ENCODE measurements around the gene PIK3IP1.

DNA sequence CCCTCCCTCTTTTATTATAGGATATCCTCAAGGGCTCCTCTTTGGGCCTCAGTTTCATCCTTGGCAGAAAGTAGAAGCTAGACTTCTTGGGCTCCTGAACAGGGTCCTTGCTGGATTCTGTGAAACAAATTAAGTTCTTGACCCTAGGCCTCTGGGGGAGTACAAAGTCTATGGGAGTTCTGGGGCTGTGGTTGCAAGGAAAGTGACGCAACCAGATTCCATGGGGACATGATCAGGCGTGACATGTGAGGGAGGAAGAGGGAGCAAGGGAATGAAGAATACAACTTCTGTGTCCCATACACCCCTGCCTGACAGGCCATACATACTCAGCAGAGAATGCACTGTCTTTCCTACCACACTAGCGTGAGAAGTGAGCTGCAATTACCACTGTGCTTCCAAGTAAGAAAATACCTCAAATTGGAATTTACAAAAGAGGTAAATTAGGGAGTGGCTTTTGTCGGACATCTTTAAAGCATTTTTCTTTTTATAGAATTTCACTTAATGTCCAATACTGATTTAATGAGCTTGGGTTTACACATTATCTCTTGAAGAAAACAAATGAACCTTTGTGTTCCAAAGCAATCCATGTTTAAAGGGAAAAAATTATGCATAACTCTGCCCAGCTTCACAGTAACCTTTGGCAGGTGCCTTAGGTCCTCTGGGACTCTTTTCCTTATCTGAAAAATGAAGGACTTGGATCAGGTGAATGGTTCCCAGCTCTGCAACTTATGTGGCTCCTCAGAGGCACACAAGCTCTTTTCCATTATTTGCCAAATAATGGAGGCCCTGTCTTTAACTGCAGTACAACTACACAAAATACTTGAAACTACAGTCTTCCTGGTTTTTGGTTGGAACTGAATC, 41.3 kb downstream of the PIK3IP1 start:
- TF ChIP-seq, protein P1, sequence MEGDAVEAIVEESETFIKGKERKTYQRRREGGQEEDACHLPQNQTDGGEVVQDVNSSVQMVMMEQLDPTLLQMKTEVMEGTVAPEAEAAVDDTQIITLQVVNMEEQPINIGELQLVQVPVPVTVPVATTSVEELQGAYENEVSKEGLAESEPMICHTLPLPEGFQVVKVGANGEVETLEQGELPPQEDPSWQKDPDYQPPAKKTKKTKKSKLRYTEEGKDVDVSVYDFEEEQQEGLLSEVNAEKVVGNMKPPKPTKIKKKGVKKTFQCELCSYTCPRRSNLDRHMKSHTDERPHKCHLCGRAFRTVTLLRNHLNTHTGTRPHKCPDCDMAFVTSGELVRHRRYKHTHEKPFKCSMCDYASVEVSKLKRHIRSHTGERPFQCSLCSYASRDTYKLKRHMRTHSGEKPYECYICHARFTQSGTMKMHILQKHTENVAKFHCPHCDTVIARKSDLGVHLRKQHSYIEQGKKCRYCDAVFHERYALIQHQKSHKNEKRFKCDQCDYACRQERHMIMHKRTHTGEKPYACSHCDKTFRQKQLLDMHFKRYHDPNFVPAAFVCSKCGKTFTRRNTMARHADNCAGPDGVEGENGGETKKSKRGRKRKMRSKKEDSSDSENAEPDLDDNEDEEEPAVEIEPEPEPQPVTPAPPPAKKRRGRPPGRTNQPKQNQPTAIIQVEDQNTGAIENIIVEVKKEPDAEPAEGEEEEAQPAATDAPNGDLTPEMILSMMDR (conservative IDR thresholded peaks at IDR 0.05) = no peak
- TF ChIP-seq ZFX (IDR thresholded peaks at IDR 0.05) = no peak
